Chondrocyte (in vitro differentiated cells): Measurements from ENCODE around the gene SLC22A23. TPM values are rescaled to one million over a fixed set of nuclear protein-coding genes. Genes with fewer than 3 reads are reported as not detected.
A peak's percentile ranks its signal among the peaks of the same experiment; 100 is the strongest.

Source experiments
- DNase-seq: peaks from one replicate; pipeline ENCODE4 v3.0.0; 2021; ENCODE audit warnings: mixed read lengths, low spot score
- H3K27ac Mint-ChIP-seq: one replicate; pipeline ENCODE4 v1.8.0; 2021; ENCODE audit warnings: mild to moderate bottlenecking, moderate library complexity, mixed read lengths; ENCODE audit not compliant: unreplicated experiment
- H3K27me3 Mint-ChIP-seq: 2 replicates; pipeline ENCODE4 v1.8.0; 2021; ENCODE audit warnings: low read depth, mixed read lengths
- H3K36me3 Mint-ChIP-seq: 2 replicates; pipeline ENCODE4 v1.8.0; 2021; ENCODE audit warnings: low read depth, mixed read lengths
- H3K4me1 Mint-ChIP-seq: 2 replicates; pipeline ENCODE4 v1.8.0; 2021; ENCODE audit warnings: low read depth, mild to moderate bottlenecking, mixed read lengths
- H3K4me3 Mint-ChIP-seq: one replicate; pipeline ENCODE4 v1.8.0; 2021; ENCODE audit warnings: mild to moderate bottlenecking, moderate library complexity, mixed read lengths; ENCODE audit not compliant: unreplicated experiment
- H3K9me3 Mint-ChIP-seq: 2 replicates; pipeline ENCODE4 v1.8.0; 2021; ENCODE audit warnings: low read depth, mixed read lengths
- total RNA-seq: library from RNA; stranded (reverse); gene quantifications from 3 replicates; pipeline ENCODE4 v1.2.1, GENCODE V29; 2021
- TF ChIP-seq, protein P1 (sequence below): fragments of 200-600 bp; sonication (generic); IDR thresholded peaks from 2 replicates; pipeline ENCODE4 v1.5.0; 2021; ENCODE audit warnings: antibody characterized with exemption, mild to moderate bottlenecking, moderate library complexity

Gene SLC22A23
- total RNA-seq, 1 donor from 2014 or later, result 36.4 TPM

DNA sequence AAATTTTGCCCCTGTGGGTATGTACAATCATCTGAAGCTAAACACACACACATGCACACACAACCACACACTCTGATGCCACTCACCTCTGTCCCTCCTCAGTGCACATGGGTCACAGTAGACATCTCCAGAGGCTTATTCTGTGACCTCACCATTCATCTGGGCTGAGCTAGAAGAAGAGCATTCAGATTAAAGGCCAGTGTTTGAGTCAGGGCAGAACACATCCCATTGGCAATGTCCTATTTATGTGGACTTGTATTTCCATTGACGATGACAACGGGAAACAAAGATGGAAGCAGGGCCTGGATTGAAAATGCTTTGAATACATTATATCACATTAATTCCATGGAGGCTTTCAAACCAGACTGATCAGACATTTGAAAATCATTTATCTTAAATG is 26.8 kb upstream of the SLC22A23 start:
- Mint-ChIP-seq H3K27ac (no peak overlapping the region), H3K4me1 (peaks cover 3% of the 10 kb centered on the region), H3K27me3 (peaks cover 2% of the 10 kb centered on the region), H3K36me3 (peaks cover 10% of the 10 kb centered on the region), H3K9me3 (peaks cover 13% of the 10 kb centered on the region), H3K4me3 (no peak overlapping the region)
- TF ChIP-seq, protein P1, sequence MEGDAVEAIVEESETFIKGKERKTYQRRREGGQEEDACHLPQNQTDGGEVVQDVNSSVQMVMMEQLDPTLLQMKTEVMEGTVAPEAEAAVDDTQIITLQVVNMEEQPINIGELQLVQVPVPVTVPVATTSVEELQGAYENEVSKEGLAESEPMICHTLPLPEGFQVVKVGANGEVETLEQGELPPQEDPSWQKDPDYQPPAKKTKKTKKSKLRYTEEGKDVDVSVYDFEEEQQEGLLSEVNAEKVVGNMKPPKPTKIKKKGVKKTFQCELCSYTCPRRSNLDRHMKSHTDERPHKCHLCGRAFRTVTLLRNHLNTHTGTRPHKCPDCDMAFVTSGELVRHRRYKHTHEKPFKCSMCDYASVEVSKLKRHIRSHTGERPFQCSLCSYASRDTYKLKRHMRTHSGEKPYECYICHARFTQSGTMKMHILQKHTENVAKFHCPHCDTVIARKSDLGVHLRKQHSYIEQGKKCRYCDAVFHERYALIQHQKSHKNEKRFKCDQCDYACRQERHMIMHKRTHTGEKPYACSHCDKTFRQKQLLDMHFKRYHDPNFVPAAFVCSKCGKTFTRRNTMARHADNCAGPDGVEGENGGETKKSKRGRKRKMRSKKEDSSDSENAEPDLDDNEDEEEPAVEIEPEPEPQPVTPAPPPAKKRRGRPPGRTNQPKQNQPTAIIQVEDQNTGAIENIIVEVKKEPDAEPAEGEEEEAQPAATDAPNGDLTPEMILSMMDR, result no peak
- DNase-seq, result no peak

DNA sequence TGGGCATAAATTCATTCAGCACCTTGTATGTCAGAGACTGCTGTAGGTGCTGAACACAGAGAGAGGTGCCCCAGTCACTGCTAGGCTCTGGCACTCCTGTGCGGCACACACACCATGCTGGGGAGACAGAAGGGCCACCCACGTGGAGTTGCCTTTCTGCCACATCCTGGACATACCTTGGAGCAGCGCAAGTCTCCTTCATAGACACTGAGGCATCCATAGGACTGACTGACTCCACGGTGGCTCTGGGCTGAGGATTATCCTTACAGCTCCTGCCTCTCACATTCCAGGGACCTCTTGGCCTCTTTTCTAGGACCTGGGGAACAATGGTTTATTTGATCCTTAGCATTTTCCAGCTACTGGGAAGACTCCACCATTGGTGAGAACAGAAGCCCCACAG is 26.0 kb upstream of the SLC22A23 start:
- Mint-ChIP-seq H3K9me3 (peaks cover 13% of the 10 kb centered on the region), H3K36me3 (peaks cover 10% of the 10 kb centered on the region), H3K4me3 (no peak overlapping the region), H3K4me1 (peaks cover 3% of the 10 kb centered on the region), H3K27ac (no peak overlapping the region), H3K27me3 (peaks cover 1% of the 10 kb centered on the region)
- TF ChIP-seq, protein P1, result no peak
- no peak for DNase-seq

DNA sequence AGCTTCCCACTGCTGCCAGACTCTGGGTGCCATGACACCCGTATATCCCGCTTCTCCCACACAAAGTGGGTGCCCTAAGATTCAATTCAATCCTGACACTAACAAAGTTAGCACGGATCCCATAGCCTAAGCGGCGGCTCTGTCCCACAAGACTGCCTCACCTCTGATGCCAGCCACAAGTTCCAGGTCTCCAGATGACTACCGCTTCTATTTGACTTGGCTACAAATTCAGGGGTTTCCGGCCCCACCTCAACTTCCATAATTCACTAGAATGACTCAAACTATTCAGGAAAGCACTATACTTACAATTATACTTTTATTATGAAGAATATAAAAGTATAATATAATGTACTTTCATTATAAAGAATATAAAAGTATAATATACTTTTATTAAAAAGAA is 24.8 kb upstream of the SLC22A23 start:
- DNase-seq, result no peak
- Mint-ChIP-seq H3K27me3 (no peaks in the 10 kb centered on the region), H3K36me3 (peaks cover 10% of the 10 kb centered on the region), H3K27ac (no peak overlapping the region), H3K4me1 (peaks cover 3% of the 10 kb centered on the region), H3K4me3 (no peak overlapping the region), H3K9me3 (peaks cover 13% of the 10 kb centered on the region)
- TF ChIP-seq, protein P1, result no peak

DNA sequence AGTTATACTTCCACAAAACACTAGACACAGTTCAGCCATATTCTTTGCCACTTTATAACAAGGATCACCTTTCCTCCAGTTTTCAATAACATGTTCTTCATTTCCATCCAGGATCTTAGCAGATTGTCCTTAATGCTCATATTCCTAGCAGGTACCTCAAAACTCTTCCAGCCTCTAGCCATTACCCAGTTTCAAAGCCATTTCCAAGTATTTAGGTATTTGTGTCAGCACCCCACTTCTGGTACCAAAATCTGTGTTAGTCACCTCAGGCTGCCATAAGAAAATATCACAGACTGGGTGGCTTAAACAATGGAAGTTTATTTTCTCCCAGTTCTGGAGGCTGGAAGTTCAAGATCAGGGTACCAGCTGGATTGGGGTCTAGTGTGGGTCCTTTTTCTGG is 23.2 kb upstream of the SLC22A23 start:
- TF ChIP-seq, protein P1, result no peak
- H3K4me3 Mint-ChIP-seq, result no peak overlapping the region
- H3K9me3 Mint-ChIP-seq, result peaks cover 13% of the 10 kb centered on the region
- DNase-seq, result no peak
- H3K27ac Mint-ChIP-seq, result no peak overlapping the region
- no peaks in the 10 kb centered on the region for H3K27me3 Mint-ChIP-seq
- H3K4me1 Mint-ChIP-seq, result peaks cover 11% of the 10 kb centered on the region
- H3K36me3 Mint-ChIP-seq, result peaks cover 10% of the 10 kb centered on the region

DNA sequence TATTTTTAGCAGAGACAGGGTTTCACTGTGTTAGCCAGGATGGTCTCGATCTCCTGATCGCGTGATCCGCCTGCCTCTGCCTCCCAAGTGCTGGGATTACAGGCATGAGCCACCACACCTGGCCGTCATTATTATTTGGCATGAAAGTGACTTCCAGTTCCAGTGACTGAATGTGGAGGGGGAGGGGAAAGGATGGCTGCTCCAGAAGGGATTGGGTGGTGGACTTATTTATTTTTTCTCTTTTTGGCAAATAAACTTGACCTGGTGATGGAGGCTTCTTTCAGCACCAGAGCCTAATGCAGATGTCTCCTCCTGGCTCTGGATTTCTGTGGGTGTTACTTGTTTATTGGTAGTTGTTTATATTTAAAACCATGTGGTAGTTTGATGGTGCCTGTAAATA is 16.9 kb upstream of the SLC22A23 start:
- Mint-ChIP-seq H3K9me3 (no peaks in the 10 kb centered on the region), H3K4me1 (peaks cover 31% of the 10 kb centered on the region), H3K4me3 (no peak overlapping the region), H3K36me3 (no peaks in the 10 kb centered on the region), H3K27ac (peak overlapping the region; percentile 17), H3K27me3 (no peaks in the 10 kb centered on the region)
- no peak for DNase-seq
- TF ChIP-seq, protein P1, result no peak
